ENCODE results near the gene CAMKK1. TPM values are rescaled to one million over a fixed set of nuclear protein-coding genes. Genes with fewer than 3 reads are reported as not detected.
A peak's percentile ranks its signal among the peaks of the same experiment; 100 is the strongest.

Gene CAMKK1
- total and polyA plus RNA-seq, 12 donors = 1.8 to 5.7 (median 3.6) TPM

- ATAC-seq (no peak), DNase-seq (no peak)
- TF ChIP-seq CTCF (IDR thresholded peaks at IDR 0.05) = no peak
- H3K36me3 ChIP-seq = peaks cover 0 to 100% (median 87%) of the 10 kb centered on the region in 9 donors
- peaks cover 0 to 4% (median 0%) of the 10 kb centered on the region in 9 donors for H3K4me1 ChIP-seq
- no peaks in the 10 kb centered on the region for H3K27me3 ChIP-seq
- H3K9me3 ChIP-seq = no peaks in the 10 kb centered on the region
- 86 to 91% methylated on average over 6 of the region's 6 CpGs for WGBS, 2 donors
- intact Hi-C loops (cut with DNase I) = no loop called here
- no peak overlapping the region for H3K27ac ChIP-seq
- no peak overlapping the region for H3K4me3 ChIP-seq
These were observed 77.7 kb downstream of the CAMKK1 start for GRCh38 chr17:3815122-3815521.

GRCh38 chr17:3814361-3814760 is 78.5 kb downstream of the CAMKK1 start:
- no peak overlapping the region for H3K4me3 ChIP-seq
- peaks cover 0 to 4% (median 0%) of the 10 kb centered on the region in 9 donors for H3K4me1 ChIP-seq
- TF ChIP-seq CTCF (IDR thresholded peaks at IDR 0.05) = no peak
- intact Hi-C loops (cut with DNase I) = no loop called here
- H3K9me3 ChIP-seq = no peaks in the 10 kb centered on the region
- H3K36me3 ChIP-seq = peaks cover 0 to 100% (median 87%) of the 10 kb centered on the region in 9 donors
- H3K27me3 ChIP-seq = no peaks in the 10 kb centered on the region
- H3K27ac ChIP-seq = no peak overlapping the region
- 92 to 95% methylated on average over 13 of the region's 13 CpGs for WGBS, 2 donors
- no peak for DNase-seq
- ATAC-seq = no peak

GRCh38 chr17:3813171-3813570 is 79.7 kb downstream of the CAMKK1 start:
- intact Hi-C loops (cut with DNase I) = no loop called here
- Histone ChIP-seq H3K27ac (no peak overlapping the region), H3K36me3 (peaks cover 0 to 100% (median 76%) of the 10 kb centered on the region in 9 donors), H3K4me1 (no peaks in the 10 kb centered on the region), H3K9me3 (no peaks in the 10 kb centered on the region), H3K27me3 (no peaks in the 10 kb centered on the region), H3K4me3 (no peak overlapping the region)
- ATAC-seq = no peak
- 86 to 91% methylated on average over 15 of the region's 15 CpGs for WGBS, 2 donors
- no peak for TF ChIP-seq CTCF (IDR thresholded peaks at IDR 0.05)
- no peak for DNase-seq

GRCh38 chr17:3812771-3813170 is 80.1 kb downstream of the CAMKK1 start:
- H3K4me1 ChIP-seq = no peaks in the 10 kb centered on the region
- DNase-seq = no peak
- ATAC-seq = peak in 2 of 8 donors; percentile 33 to 59
- H3K9me3 ChIP-seq = no peaks in the 10 kb centered on the region
- H3K27me3 ChIP-seq = no peaks in the 10 kb centered on the region
- H3K36me3 ChIP-seq = peaks cover 0 to 100% (median 73%) of the 10 kb centered on the region in 9 donors
- no peak overlapping the region for H3K27ac ChIP-seq
- 77 to 84% methylated on average over 12 of the region's 12 CpGs for WGBS, 2 donors
- no peak for TF ChIP-seq CTCF (IDR thresholded peaks at IDR 0.05)
- no peak overlapping the region for H3K4me3 ChIP-seq
- intact Hi-C loops (cut with DNase I) = no loop called here
